ENCODE data around the gene FHIT. TPM values are rescaled to one million over a fixed set of nuclear protein-coding genes. Genes with fewer than 3 reads are reported as not detected.

The FHIT gene
- total and polyA plus RNA-seq, 4 donors: 2.1 to 14.7 (median 6.6) TPM

DNA sequence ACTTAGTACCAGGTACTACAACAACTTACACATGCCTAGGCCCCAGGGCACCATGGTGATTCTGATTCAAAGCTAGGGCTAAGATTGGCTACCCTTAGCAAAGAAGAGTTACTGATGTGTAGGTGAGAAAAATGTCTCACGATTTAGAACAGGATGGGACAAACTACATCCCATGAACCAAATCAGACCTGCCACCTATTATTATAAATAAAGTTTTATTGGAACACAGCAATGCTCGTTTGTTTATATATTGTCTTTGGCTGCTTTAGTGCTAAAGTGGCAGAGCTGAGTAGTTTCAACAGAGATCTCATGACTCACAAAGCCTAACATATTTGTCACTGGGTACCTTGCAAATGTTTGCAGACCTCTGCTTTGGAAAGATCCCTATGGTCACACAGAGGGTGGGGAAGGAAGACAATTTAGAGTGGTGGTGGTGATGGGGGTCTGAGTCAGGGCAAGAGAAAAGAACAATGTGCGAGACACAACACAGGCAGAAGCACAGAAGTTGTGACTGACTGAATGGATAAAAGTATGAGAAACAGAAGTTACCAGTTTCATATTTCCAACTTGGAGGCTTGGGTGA is 1430.8 kb downstream of the FHIT start:
- Histone ChIP-seq H3K4me3 (ENCODE audit: low read depth in 1 of 3, low read length in 3 of 3) (no peak overlapping the region), H3K27me3 (ENCODE audit: control insufficient read depth in 4 of 4, insufficient read depth in 4 of 4, low read length in 3 of 4) (no peaks in the 10 kb centered on the region), H3K36me3 (ENCODE audit: control insufficient read depth in 4 of 4, insufficient read depth in 3 of 4, low read depth in 1 of 4, low read length in 3 of 4) (no peaks in the 10 kb centered on the region), H3K9me3 (ENCODE audit: control insufficient read depth in 4 of 4, low read length in 3 of 4) (no peaks in the 10 kb centered on the region), H3K4me1 (ENCODE audit: control insufficient read depth in 4 of 4, insufficient read depth in 4 of 4, low read length in 3 of 4) (peaks cover 0 to 4% (median 0%) of the 10 kb centered on the region in 4 donors), H3K9ac (ENCODE audit: low read depth in 1 of 2, low read length in 2 of 2) (no peak overlapping the region), H3K27ac (ENCODE audit: low read depth in 1 of 2, low read length in 2 of 2) (no peak overlapping the region)
- no peak for TF ChIP-seq TAF1 (conservative IDR thresholded peaks at IDR 0.05)
- 86% methylated on average over 3 of the region's 3 CpGs for WGBS
- no peak for DNase-seq (ENCODE audit: low spot score)

DNA sequence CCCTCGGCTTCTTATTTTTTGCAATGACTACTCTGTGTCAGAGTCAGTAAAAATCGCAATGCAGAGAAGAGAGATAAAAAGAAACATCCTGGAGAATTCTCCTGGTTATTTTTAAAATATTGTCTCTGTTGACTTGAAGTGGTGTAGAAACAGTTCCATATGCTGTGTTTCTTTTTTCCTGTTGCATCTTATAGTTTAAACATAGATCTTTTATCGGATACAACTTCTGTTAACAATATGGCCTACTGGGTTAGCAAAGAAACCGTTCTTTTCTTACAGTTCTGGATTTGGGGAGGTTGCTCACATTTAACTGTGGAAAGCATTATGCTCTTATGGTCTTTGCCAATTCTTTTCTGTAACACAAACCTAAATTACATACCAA is 1432.3 kb downstream of the FHIT start:
- H3K4me3 ChIP-seq (ENCODE audit: low read depth in 1 of 3, low read length in 3 of 3): no peak overlapping the region
- DNase-seq (ENCODE audit: low spot score): no peak
- WGBS: 89% methylated on average over 4 of the region's 4 CpGs
- no peaks in the 10 kb centered on the region for H3K36me3 ChIP-seq (ENCODE audit: control insufficient read depth in 4 of 4, insufficient read depth in 3 of 4, low read depth in 1 of 4, low read length in 3 of 4)
- no peak overlapping the region for H3K27ac ChIP-seq (ENCODE audit: low read depth in 1 of 2, low read length in 2 of 2)
- H3K9me3 ChIP-seq (ENCODE audit: control insufficient read depth in 4 of 4, low read length in 3 of 4): no peaks in the 10 kb centered on the region
- TF ChIP-seq, protein P1, sequence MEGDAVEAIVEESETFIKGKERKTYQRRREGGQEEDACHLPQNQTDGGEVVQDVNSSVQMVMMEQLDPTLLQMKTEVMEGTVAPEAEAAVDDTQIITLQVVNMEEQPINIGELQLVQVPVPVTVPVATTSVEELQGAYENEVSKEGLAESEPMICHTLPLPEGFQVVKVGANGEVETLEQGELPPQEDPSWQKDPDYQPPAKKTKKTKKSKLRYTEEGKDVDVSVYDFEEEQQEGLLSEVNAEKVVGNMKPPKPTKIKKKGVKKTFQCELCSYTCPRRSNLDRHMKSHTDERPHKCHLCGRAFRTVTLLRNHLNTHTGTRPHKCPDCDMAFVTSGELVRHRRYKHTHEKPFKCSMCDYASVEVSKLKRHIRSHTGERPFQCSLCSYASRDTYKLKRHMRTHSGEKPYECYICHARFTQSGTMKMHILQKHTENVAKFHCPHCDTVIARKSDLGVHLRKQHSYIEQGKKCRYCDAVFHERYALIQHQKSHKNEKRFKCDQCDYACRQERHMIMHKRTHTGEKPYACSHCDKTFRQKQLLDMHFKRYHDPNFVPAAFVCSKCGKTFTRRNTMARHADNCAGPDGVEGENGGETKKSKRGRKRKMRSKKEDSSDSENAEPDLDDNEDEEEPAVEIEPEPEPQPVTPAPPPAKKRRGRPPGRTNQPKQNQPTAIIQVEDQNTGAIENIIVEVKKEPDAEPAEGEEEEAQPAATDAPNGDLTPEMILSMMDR (IDR thresholded peaks at IDR 0.05; ENCODE audit: low read depth, low read length, missing input control): no peak
- TF ChIP-seq, protein P2, sequence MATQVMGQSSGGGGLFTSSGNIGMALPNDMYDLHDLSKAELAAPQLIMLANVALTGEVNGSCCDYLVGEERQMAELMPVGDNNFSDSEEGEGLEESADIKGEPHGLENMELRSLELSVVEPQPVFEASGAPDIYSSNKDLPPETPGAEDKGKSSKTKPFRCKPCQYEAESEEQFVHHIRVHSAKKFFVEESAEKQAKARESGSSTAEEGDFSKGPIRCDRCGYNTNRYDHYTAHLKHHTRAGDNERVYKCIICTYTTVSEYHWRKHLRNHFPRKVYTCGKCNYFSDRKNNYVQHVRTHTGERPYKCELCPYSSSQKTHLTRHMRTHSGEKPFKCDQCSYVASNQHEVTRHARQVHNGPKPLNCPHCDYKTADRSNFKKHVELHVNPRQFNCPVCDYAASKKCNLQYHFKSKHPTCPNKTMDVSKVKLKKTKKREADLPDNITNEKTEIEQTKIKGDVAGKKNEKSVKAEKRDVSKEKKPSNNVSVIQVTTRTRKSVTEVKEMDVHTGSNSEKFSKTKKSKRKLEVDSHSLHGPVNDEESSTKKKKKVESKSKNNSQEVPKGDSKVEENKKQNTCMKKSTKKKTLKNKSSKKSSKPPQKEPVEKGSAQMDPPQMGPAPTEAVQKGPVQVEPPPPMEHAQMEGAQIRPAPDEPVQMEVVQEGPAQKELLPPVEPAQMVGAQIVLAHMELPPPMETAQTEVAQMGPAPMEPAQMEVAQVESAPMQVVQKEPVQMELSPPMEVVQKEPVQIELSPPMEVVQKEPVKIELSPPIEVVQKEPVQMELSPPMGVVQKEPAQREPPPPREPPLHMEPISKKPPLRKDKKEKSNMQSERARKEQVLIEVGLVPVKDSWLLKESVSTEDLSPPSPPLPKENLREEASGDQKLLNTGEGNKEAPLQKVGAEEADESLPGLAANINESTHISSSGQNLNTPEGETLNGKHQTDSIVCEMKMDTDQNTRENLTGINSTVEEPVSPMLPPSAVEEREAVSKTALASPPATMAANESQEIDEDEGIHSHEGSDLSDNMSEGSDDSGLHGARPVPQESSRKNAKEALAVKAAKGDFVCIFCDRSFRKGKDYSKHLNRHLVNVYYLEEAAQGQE (IDR thresholded peaks at IDR 0.05): no peak
- TF ChIP-seq, protein P3, sequence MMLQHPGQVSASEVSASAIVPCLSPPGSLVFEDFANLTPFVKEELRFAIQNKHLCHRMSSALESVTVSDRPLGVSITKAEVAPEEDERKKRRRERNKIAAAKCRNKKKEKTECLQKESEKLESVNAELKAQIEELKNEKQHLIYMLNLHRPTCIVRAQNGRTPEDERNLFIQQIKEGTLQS (IDR thresholded peaks at IDR 0.05): no peak
- TF ChIP-seq GABPA (IDR thresholded peaks at IDR 0.05 in 1 of 2, conservative IDR thresholded peaks at IDR 0.05 in 1 of 2) (no peak), FOXA2 (IDR thresholded peaks at IDR 0.05) (no peak), JUND (IDR thresholded peaks at IDR 0.05) (no peak), TAF1 (conservative IDR thresholded peaks at IDR 0.05) (no peak), YY1 (IDR thresholded peaks at IDR 0.05) (no peak)
- TF ChIP-seq, protein P4, sequence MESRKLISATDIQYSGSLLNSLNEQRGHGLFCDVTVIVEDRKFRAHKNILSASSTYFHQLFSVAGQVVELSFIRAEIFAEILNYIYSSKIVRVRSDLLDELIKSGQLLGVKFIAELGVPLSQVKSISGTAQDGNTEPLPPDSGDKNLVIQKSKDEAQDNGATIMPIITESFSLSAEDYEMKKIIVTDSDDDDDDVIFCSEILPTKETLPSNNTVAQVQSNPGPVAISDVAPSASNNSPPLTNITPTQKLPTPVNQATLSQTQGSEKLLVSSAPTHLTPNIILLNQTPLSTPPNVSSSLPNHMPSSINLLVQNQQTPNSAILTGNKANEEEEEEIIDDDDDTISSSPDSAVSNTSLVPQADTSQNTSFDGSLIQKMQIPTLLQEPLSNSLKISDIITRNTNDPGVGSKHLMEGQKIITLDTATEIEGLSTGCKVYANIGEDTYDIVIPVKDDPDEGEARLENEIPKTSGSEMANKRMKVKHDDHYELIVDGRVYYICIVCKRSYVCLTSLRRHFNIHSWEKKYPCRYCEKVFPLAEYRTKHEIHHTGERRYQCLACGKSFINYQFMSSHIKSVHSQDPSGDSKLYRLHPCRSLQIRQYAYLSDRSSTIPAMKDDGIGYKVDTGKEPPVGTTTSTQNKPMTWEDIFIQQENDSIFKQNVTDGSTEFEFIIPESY (IDR thresholded peaks at IDR 0.05): no peak
- H3K27me3 ChIP-seq (ENCODE audit: control insufficient read depth in 4 of 4, insufficient read depth in 4 of 4, low read length in 3 of 4): no peaks in the 10 kb centered on the region
- H3K9ac ChIP-seq (ENCODE audit: low read depth in 1 of 2, low read length in 2 of 2): no peak overlapping the region
- peaks cover 0 to 4% (median 0%) of the 10 kb centered on the region in 4 donors for H3K4me1 ChIP-seq (ENCODE audit: control insufficient read depth in 4 of 4, insufficient read depth in 4 of 4, low read length in 3 of 4)

Measured in liver (tissue), 9 donors.